Measurements from ENCODE around the gene DIP2C. TPM values are rescaled to one million over a fixed set of nuclear protein-coding genes. Genes with fewer than 3 reads are reported as not detected.

DIP2C gene
- total RNA-seq, 6 experiments from 2014 or later, result 23.2 to 28.9 (median 26.3) TPM

DNA sequence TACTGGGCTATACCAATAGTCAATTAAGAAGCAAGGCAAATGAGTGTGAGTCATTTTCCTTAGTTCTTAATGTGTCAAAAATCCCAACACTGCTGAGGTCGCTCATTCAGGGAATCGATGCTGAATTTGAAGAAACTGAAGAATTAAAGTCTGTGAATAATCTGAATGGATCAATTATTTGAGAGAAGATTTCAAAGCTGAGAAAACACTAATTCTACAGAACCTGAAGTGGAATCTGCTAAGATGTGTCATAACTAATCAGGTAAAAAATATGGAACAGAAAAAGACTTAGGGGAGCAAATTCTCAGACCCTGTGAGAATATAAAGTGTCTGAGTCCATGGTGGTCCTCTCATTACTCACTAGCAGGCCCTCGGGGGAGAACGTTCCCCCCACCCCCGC lies 125.6 kb downstream of the DIP2C start:
- Mint-ChIP-seq H3K27me3 (ENCODE audit: insufficient read depth) (peaks cover 4% of the 10 kb centered on the region), H3K4me3 (no peak overlapping the region)

GRCh38 chr10:562142-562541 lies 127.3 kb downstream of the DIP2C start:
- H3K9me3 Mint-ChIP-seq, result peaks cover 25% of the 10 kb centered on the region
- peaks cover 32% of the 10 kb centered on the region for H3K36me3 Mint-ChIP-seq (ENCODE audit: low read depth)
- H3K27me3 Mint-ChIP-seq (ENCODE audit: insufficient read depth), result peaks cover 4% of the 10 kb centered on the region
- H3K4me1 Mint-ChIP-seq (ENCODE audit: low read depth), result peaks cover 37% of the 10 kb centered on the region; the same call in 1 of the 2 replicates
- no peak for TF ChIP-seq CTCF (IDR thresholded peaks at IDR 0.05)
- H3K4me3 Mint-ChIP-seq, result no peak overlapping the region
- H3K27ac Mint-ChIP-seq, result no peak overlapping the region
- DNase-seq, result no peak

More for the DNA sequence above, 125.6 kb downstream of the DIP2C start:
- TF ChIP-seq CTCF (IDR thresholded peaks at IDR 0.05), result no peak
- no peak for DNase-seq
- Mint-ChIP-seq H3K27ac (no peak overlapping the region), H3K9me3 (peaks cover 30% of the 10 kb centered on the region), H3K4me1 (ENCODE audit: low read depth) (peaks cover 23% of the 10 kb centered on the region; the same call in 1 of the 2 replicates), H3K36me3 (ENCODE audit: low read depth) (peaks cover 37% of the 10 kb centered on the region)

- DNase-seq, result no peak
- Mint-ChIP-seq H3K27me3 (ENCODE audit: insufficient read depth) (peaks cover 4% of the 10 kb centered on the region), H3K4me1 (ENCODE audit: low read depth) (peaks cover 41% of the 10 kb centered on the region; the same call in 1 of the 2 replicates), H3K4me3 (no peak overlapping the region), H3K36me3 (ENCODE audit: low read depth) (peaks cover 32% of the 10 kb centered on the region), H3K9me3 (peaks cover 25% of the 10 kb centered on the region), H3K27ac (no peak overlapping the region)
- no peak for TF ChIP-seq CTCF (IDR thresholded peaks at IDR 0.05)
These were observed 127.7 kb downstream of the DIP2C start for GRCh38 chr10:561721-562120.

GRCh38 chr10:560314-560992 lies 129.0 kb downstream of the DIP2C start:
- H3K4me1 Mint-ChIP-seq (ENCODE audit: low read depth), result peaks cover 50% of the 10 kb centered on the region
- TF ChIP-seq CTCF (IDR thresholded peaks at IDR 0.05), result no peak
- no peak overlapping the region for H3K4me3 Mint-ChIP-seq
- peaks cover 24% of the 10 kb centered on the region for H3K36me3 Mint-ChIP-seq (ENCODE audit: low read depth)
- H3K27me3 Mint-ChIP-seq (ENCODE audit: insufficient read depth), result peaks cover 6% of the 10 kb centered on the region
- H3K27ac Mint-ChIP-seq, result no peak overlapping the region
- H3K9me3 Mint-ChIP-seq, result peaks cover 24% of the 10 kb centered on the region
- DNase-seq, result no peak

DNA sequence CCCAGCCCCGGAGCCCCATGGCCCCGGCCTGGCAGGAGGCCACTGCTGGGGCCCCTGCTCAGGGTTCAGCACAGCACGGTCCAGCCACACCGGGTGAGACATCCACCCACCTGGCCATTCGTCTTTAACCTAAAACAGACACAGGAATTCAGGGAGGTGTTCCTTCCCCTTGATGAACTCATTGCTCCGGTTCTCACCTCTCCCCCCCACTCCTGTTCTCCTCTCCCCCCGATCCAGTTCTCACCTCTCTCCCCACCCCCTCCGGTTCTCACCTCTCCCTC lies 129.8 kb downstream of the DIP2C start:
- H3K9me3 Mint-ChIP-seq, result peaks cover 16% of the 10 kb centered on the region
- H3K4me1 Mint-ChIP-seq (ENCODE audit: low read depth), result peaks cover 57% of the 10 kb centered on the region
- TF ChIP-seq CTCF (IDR thresholded peaks at IDR 0.05), result no peak
- no peak for DNase-seq
- no peak overlapping the region for H3K4me3 Mint-ChIP-seq
- H3K27ac Mint-ChIP-seq, result no peak overlapping the region
- H3K36me3 Mint-ChIP-seq (ENCODE audit: low read depth), result peaks cover 16% of the 10 kb centered on the region
- H3K27me3 Mint-ChIP-seq (ENCODE audit: insufficient read depth), result peaks cover 6% of the 10 kb centered on the region

Data from HFFc6 (cell line).